DMS79 (cell line): ENCODE results near the gene HLCS.

Source experiments
- DNase-seq: peaks from one replicate; lab custom pipeline; 2025; lab: John Stamatoyannopoulos, UW

HLCS gene

GRCh38 chr21:36743446-36743845 is 223.0 kb downstream of the HLCS start:
- DNase-seq, result no peak

GRCh38 chr21:36743008-36743407 is 223.5 kb downstream of the HLCS start:
- DNase-seq, result no peak

- DNase-seq, result no peak
Measured at GRCh38 chr21:36741506-36741905, 225.0 kb downstream of the HLCS start.

- DNase-seq, result no peak
Measured at GRCh38 chr21:36738489-36739126, 227.9 kb downstream of the HLCS start.

- no peak for DNase-seq
Measured at GRCh38 chr21:36735724-36736320, 230.6 kb downstream of the HLCS start.

GRCh38 chr21:36735201-36735515 is 231.3 kb downstream of the HLCS start:
- no peak for DNase-seq

DNA sequence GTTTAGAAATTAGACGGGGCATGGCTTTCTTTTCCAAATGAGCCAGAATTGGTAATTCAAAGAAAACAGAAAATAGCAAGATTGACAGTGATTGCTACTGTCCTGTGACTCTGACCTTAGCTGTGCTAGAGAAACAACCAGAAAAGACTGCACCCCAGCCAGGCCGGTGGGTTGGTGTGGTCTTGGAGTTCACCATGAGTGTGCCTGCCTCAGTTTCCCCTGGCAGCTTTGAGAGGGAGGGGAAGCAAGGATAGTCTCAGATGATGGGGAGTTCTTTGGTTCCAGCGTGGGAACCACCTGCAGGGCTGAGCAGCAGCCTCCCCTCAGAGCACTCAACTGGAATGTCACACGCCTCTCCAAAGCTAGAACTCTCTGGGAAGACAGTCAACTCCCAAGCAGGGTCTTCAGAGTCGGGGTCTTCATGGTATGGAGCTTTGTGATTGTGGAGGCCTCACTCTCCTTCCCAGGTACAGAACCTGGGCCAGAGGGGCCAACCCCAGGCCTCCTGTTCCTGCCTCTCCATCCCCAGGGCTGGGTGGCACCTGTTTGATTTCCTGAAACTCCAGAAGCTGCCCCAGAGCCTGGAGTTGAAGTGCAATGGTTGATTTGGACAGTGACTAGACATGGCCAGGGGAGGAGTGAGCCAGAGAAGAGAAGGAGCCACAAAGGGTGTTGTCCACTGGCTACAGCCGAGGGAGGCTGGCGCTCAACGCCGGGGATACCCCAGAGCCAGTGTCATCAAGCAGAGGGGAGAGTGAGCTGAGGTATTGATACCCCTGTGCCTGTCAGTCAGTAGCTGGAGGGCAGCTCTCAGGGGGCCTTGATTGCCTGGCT is 231.9 kb downstream of the HLCS start:
- DNase-seq, result no peak

- no peak for DNase-seq
Measured at GRCh38 chr21:36733857-36734256, 232.6 kb downstream of the HLCS start.

DNA sequence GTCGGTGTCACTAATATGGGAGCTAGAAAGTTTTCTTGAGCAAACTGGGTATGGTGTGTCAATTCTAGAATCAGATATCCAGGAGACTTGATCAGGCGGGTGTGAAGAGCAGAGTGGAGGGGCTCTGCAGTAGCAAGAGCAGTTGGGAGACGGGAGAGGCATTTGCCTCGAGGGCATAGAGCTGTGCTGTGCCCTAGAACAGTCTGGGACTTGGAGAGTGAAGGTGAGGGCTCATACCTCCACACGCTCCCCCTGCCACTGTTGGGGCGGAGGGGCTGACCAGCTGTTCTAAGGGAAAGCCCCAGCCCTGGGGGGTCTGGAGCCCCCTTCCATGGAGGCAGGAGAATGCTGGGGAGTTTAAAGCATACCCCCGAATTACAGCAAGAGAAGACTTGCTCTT is 233.7 kb downstream of the HLCS start:
- no peak for DNase-seq

DNA sequence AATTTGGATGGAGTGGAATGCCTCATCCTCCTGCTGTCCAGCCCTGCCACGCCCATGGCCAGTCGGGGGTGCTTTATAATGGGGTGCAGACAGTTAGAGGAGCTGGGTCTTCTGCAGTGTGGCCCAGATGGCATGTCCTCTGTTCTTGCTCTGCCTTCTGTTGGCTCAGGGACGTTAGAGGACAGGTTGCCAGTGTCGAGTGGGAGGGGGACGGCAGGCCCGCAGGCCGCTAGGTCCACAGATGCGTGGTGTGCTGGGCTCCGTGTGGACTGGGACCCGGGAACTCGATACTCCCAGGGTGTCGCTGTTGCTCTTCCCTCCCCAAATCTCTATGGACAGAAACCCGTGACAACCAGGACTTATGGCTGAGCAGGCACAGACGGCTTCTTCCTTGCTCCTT is 234.3 kb downstream of the HLCS start:
- DNase-seq, result no peak

- DNase-seq, result no peak
Measured at GRCh38 chr21:36730291-36731281, 235.9 kb downstream of the HLCS start.

GRCh38 chr21:36729310-36729970 is 237.0 kb downstream of the HLCS start:
- no peak for DNase-seq

- no peak for DNase-seq
Measured at GRCh38 chr21:36728371-36729111, 237.9 kb downstream of the HLCS start.

DNA sequence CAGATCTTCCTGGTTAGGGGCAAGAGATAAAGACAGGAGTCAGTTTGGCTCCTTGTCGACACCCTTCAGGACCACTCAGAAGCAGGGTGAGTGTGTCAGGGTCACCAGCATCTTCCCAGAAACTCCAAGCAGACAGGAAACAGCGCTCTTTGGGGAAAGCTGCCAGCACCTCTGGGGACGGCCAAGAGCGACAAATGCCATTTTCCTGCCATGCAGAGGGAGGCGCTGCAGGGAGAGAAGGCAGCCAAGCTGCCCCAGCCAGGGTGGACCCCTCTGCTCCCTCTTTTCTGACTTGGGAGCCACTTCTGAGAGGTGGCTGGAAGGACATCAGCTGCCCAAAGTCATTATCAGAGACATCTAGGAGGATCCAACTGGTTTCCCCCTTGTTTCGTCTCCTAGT is 238.6 kb downstream of the HLCS start:
- no peak for DNase-seq

- DNase-seq, result no peak
Measured at GRCh38 chr21:36725793-36726386, 240.6 kb downstream of the HLCS start.

DNA sequence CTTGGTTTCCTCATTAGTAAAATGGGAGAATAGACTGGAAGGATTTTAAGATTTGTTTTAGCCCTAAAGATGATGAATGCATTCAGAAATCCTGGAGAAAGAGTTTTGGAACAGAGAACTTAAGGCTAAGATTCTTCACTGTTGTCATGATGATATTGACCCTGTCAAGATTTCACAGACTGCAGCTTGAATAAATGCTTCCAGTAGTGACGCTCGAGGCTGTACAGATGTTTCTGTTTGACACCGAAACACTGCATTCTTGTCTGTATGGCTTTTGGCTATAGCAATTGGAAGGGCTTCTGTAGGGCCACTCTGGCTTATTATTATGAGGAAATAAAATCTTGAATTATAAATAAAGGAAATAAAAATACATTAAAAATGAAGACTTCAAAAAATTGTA is 241.8 kb downstream of the HLCS start:
- DNase-seq, result no peak

DNA sequence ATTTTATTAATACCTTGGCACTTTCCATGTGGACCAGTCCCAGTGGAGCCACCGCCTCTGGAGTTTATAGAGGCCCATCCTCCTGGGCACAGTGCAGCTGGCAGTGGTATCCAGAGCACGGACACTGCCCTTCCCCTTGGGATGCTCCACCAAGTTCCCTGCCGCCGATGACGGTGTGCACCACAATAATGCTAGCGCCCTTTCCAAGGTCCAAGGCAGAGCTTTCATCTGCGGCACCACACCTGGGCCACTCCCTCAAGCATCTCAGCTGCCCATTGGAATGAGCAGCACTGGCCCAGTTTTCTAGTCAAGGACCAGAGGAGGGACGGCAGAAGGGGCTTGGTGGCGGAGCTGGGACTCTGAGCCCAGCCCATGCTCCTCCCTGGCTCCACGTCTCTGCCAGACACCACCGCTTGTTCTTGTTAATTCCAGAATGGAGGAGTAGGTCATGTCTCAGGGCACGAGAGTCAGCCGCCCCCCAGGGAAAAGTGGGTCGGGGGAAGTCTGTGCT is 243.0 kb downstream of the HLCS start:
- DNase-seq, result no peak

- DNase-seq, result no peak
Measured at GRCh38 chr21:36722370-36723368, 243.8 kb downstream of the HLCS start.

DNA sequence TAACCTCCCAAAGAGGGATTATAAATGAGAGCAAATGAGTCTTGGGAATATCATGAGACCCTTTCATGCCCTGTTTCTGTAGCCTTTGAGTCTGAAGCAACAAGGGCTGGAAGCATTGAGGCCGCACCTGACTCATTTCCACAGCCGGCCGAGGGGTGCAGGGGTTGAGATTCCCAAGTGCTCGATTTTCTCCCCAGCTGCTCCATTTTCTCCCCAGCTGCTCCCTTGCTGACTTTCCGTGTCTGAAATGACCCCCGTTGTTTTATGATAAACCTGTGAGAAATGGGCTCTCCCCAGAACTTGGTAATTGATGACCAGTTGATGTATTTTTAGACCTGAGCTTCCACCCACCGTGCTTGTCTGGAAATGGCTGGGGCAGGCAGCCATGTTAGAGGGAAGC is 244.7 kb downstream of the HLCS start:
- DNase-seq, result no peak
